MCF 10A (cell line): ENCODE data around the gene MT2A. TPM values are rescaled to one million over a fixed set of nuclear protein-coding genes. Genes with fewer than 3 reads are reported as not detected.

Source experiments
- BruUV-seq: library from RNA; stranded (reverse); fragments of 400-500 nt; replicated peaks from 2 replicates; lab custom pipeline; 2021; lab: Mats Ljungman, UMichigan
- CTCF ChIA-PET: fragments of 300-600 bp; sonication (Branson Sonifier 250); formaldehyde crosslinking; extraction: SDS; loops from one replicate; lab custom pipeline; 2021; ENCODE audit warnings: antibody characterized with exemption, inconsistent platforms; lab: Yijun Ruan, JAX
- POLR2A ChIA-PET: fragments of 300-600, 350-650 bp; sonication (Branson Sonifier 250); formaldehyde crosslinking; extraction: SDS; loops from one replicate; lab custom pipeline; 2020; ENCODE audit warnings: antibody characterized with exemption, inconsistent platforms; lab: Yijun Ruan, JAX
- DNase-seq: peaks from one replicate; pipeline ENCODE4 v3.0.0-alpha.2; 2018; ENCODE audit not compliant: unreplicated experiment
- H3K27ac Mint-ChIP-seq: one replicate; pipeline ENCODE4 v1.8.0; 2022; ENCODE audit warnings: mild to moderate bottlenecking, low read depth, mixed read lengths; ENCODE audit not compliant: unreplicated experiment
- H3K27me3 Mint-ChIP-seq: one replicate; pipeline ENCODE4 v1.8.0; 2022; ENCODE audit warnings: mixed read lengths; ENCODE audit not compliant: insufficient read depth, unreplicated experiment
- H3K36me3 Mint-ChIP-seq: one replicate; pipeline ENCODE4 v1.8.0; 2022; ENCODE audit warnings: mild to moderate bottlenecking, moderate library complexity, mixed read lengths; ENCODE audit not compliant: insufficient read depth, unreplicated experiment
- H3K4me1 Mint-ChIP-seq: one replicate; pipeline ENCODE4 v1.8.0; 2022; ENCODE audit warnings: mixed read lengths; ENCODE audit not compliant: insufficient read depth, unreplicated experiment
- H3K4me3 Mint-ChIP-seq: one replicate; pipeline ENCODE4 v1.8.0; 2022; ENCODE audit warnings: mild to moderate bottlenecking, moderate library complexity, mixed read lengths; ENCODE audit not compliant: unreplicated experiment
- H3K9me3 Mint-ChIP-seq: one replicate; pipeline ENCODE4 v1.8.0; 2022; ENCODE audit warnings: mixed read lengths; ENCODE audit not compliant: unreplicated experiment
- intact Hi-C: fragments of 100-400 bp; cut with micrococcal nuclease; formaldehyde crosslinking; loops from 2 replicates; pipeline ENCODE4 v1.14.1; 2022
- total RNA-seq: library from RNA; stranded (reverse); gene quantifications from 2 replicates; pipeline ENCODE4 v1.2.3, GENCODE V29; 2022
- TF ChIP-seq, protein P1 (sequence below): fragments of 200-600 bp; IDR thresholded peaks from one replicate; pipeline ENCODE4 v1.8.0; 2022; ENCODE audit warnings: antibody characterized with exemption, mild to moderate bottlenecking; ENCODE audit not compliant: unreplicated experiment

The MT2A gene
- total RNA-seq, 1 experiment from 2014 or later: 3,582 TPM

- H3K36me3 Mint-ChIP-seq: no peaks in the 10 kb centered on the region
- DNase-seq: no peak
- ChIA-PET POLR2A (interaction anchor here (1.3 to 2.5 kb wide), 4 partner anchors 17 to 39 kb away, joined by 3 to 9 read pairs (median 4); partner anchors contain the start of gene MT1E), CTCF (interaction anchor here (0.7 kb wide), 1 partner anchor 132 kb away, joined by 4 read pairs; no protein-coding TSS in a partner anchor)
- intact Hi-C loops: no loop called here
- TF ChIP-seq, protein P1, sequence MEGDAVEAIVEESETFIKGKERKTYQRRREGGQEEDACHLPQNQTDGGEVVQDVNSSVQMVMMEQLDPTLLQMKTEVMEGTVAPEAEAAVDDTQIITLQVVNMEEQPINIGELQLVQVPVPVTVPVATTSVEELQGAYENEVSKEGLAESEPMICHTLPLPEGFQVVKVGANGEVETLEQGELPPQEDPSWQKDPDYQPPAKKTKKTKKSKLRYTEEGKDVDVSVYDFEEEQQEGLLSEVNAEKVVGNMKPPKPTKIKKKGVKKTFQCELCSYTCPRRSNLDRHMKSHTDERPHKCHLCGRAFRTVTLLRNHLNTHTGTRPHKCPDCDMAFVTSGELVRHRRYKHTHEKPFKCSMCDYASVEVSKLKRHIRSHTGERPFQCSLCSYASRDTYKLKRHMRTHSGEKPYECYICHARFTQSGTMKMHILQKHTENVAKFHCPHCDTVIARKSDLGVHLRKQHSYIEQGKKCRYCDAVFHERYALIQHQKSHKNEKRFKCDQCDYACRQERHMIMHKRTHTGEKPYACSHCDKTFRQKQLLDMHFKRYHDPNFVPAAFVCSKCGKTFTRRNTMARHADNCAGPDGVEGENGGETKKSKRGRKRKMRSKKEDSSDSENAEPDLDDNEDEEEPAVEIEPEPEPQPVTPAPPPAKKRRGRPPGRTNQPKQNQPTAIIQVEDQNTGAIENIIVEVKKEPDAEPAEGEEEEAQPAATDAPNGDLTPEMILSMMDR: no peak
- no peak overlapping the region for H3K4me3 Mint-ChIP-seq
- H3K27ac Mint-ChIP-seq: no peak overlapping the region
- H3K9me3 Mint-ChIP-seq: no peaks in the 10 kb centered on the region
- peaks cover 3% of the 10 kb centered on the region for H3K4me1 Mint-ChIP-seq
- no peaks in the 10 kb centered on the region for H3K27me3 Mint-ChIP-seq
- BruUV-seq: no TSS peak
Measured at GRCh38 chr16:56645311-56645710, 36.9 kb downstream of the MT2A start.

DNA sequence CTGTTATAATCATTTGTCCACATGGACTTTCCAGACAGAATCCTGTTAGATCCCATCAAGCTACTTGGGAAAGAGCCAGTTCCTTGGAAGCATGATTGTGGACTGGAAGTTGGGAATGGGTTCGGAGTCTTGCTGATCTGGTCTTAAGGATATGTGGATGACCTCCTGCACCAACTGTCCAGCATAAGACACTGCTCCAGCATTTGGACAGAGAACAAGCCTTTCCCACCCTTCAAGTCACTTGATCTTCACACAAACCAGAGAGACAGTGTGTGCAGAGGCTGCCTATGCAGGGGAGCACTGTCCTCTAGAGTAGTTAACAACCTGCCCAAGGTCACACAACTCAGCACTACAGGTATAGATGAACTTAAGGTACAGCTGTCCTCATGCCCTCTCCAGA, 37.5 kb downstream of the MT2A start:
- TF ChIP-seq, protein P1: no peak
- H3K9me3 Mint-ChIP-seq: no peaks in the 10 kb centered on the region
- H3K36me3 Mint-ChIP-seq: no peaks in the 10 kb centered on the region
- H3K4me3 Mint-ChIP-seq: no peak overlapping the region
- no peak for DNase-seq
- H3K27ac Mint-ChIP-seq: no peak overlapping the region
- BruUV-seq: no TSS peak
- POLR2A ChIA-PET: interaction anchor here (1.3 to 2.5 kb wide), 3 partner anchors 20 to 39 kb away, joined by 3 to 9 read pairs (median 4); partner anchors contain the start of gene MT1E
- CTCF ChIA-PET: interaction anchor here (0.6 to 0.7 kb wide), 2 partner anchors 55 to 132 kb away, joined by 3 to 4 read pairs; no protein-coding TSS in a partner anchor
- intact Hi-C loops: no loop called here
- no peaks in the 10 kb centered on the region for H3K27me3 Mint-ChIP-seq
- H3K4me1 Mint-ChIP-seq: peaks cover 3% of the 10 kb centered on the region

GRCh38 chr16:56647641-56648431, 39.5 kb downstream of the MT2A start:
- Mint-ChIP-seq H3K27ac (no peak overlapping the region), H3K36me3 (no peaks in the 10 kb centered on the region), H3K4me1 (peaks cover under 1% of the 10 kb centered on the region), H3K4me3 (no peak overlapping the region), H3K27me3 (no peaks in the 10 kb centered on the region), H3K9me3 (no peaks in the 10 kb centered on the region)
- intact Hi-C loops: no loop called here
- ChIA-PET POLR2A (interaction anchor here (0.7 to 2.5 kb wide), 3 partner anchors 14 to 39 kb away, joined by 4 to 9 read pairs (median 4); partner anchors contain the start of genes MT1E and MT2A), CTCF (no interaction called here)
- no TSS peak for BruUV-seq
- TF ChIP-seq, protein P1: no peak
- DNase-seq: no peak

- POLR2A ChIA-PET: interaction anchor here (0.7 to 1.7 kb wide), 10 partner anchors 8 to 53 kb away, joined by 3 to 7 read pairs (median 5); partner anchors contain the start of genes MT1E, MT1F and MT2A
- peaks cover 5% of the 10 kb centered on the region for H3K4me1 Mint-ChIP-seq
- intact Hi-C loops: no loop called here
- H3K27me3 Mint-ChIP-seq: no peaks in the 10 kb centered on the region
- H3K4me3 Mint-ChIP-seq: no peak overlapping the region
- no peak for DNase-seq
- TF ChIP-seq, protein P1: no peak
- CTCF ChIA-PET: interaction anchor here (0.6 kb wide), 1 partner anchor 127 kb away, joined by 4 read pairs; no protein-coding TSS in a partner anchor
- H3K36me3 Mint-ChIP-seq: peaks cover 1% of the 10 kb centered on the region
- H3K27ac Mint-ChIP-seq: no peak overlapping the region
- no TSS peak for BruUV-seq
- no peaks in the 10 kb centered on the region for H3K9me3 Mint-ChIP-seq
Measured at GRCh38 chr16:56649271-56649670, 40.9 kb downstream of the MT2A start.
